Airway epithelial cell (primary cell): ENCODE measurements around the gene PAK1. TPM values are rescaled to one million over a fixed set of nuclear protein-coding genes. Genes with fewer than 3 reads are reported as not detected.

Experiments
- total RNA-seq: library from RNA; depleted of rRNA; stranded (reverse); fragments of >200 nt; gene quantifications from 2 replicates; pipeline ENCODE4 v1.2.3, GENCODE V29; 2015

Gene PAK1
- total RNA-seq = 38.6 and 42.2 TPM in 2 replicates

GRCh38 chr11:77473801-77474683 is at the start of gene PAK1:
TSS of gene PAK1 (minus strand) at chr11:77474094. CDS start at chr11:77392520, 81,574 bp downstream.

GRCh38 chr11:77301510-77301909 is 172.4 kb downstream of the PAK1 start, which contains the start of gene GDPD4:
TSS of gene GDPD4 (minus strand) at chr11:77301686. CDS start at chr11:77285137, 16,549 bp downstream.

Other genes with a start within 250 kb of the PAK1 start
- not detected in 2 replicates for gene GDPD4, start 172.4 kb downstream of the PAK1 start, total RNA-seq
- 0.05 TPM in 1 of 2 replicates, not detected in the other for gene AQP11, start 115.9 kb upstream of the PAK1 start, total RNA-seq
- 130 and 148 TPM in 2 replicates for gene CLNS1A, start 163.7 kb upstream of the PAK1 start, total RNA-seq